ENCODE data around the gene GRB10.
"Not testable (repeated sequence)": the region's sequence is repeated elsewhere in the genome, so short reads cannot be mapped to it uniquely, and the experiment has no call there.

The GRB10 gene

GRCh38 chr7:50778189-50778588 is 4.5 kb downstream of the GRB10 start:
- no peak for DNase-seq

- no peak for DNase-seq
Measured at GRCh38 chr7:50775836-50776235, 6.9 kb downstream of the GRB10 start.

DNA sequence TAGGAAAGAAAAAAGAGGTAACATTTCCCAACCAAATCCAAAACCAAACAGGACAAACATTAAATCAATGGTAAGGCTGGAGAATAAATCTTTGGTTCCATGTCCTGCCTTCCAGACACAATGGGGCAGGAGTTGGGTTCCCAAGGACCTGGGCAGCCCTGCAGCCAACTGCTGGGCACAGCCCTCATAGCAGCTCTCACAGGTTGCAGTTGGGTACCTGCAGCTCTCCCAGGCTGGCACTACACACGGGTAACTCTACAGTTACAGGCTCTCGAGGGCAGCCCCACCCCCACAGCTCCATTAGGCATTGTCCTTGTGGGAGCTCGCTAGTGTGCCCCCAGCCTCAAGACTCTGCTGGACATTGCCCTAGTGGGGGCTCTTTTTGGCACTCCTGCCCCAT is 7.5 kb downstream of the GRB10 start:
- DNase-seq = no peak

- DNase-seq = no peak
Measured at GRCh38 chr7:50774319-50774718, 8.4 kb downstream of the GRB10 start.

GRCh38 chr7:50773071-50773470 is 9.6 kb downstream of the GRB10 start:
- DNase-seq = not testable (repeated sequence)

- no peak for DNase-seq
Measured at GRCh38 chr7:50771120-50772002, 11.3 kb downstream of the GRB10 start.

DNA sequence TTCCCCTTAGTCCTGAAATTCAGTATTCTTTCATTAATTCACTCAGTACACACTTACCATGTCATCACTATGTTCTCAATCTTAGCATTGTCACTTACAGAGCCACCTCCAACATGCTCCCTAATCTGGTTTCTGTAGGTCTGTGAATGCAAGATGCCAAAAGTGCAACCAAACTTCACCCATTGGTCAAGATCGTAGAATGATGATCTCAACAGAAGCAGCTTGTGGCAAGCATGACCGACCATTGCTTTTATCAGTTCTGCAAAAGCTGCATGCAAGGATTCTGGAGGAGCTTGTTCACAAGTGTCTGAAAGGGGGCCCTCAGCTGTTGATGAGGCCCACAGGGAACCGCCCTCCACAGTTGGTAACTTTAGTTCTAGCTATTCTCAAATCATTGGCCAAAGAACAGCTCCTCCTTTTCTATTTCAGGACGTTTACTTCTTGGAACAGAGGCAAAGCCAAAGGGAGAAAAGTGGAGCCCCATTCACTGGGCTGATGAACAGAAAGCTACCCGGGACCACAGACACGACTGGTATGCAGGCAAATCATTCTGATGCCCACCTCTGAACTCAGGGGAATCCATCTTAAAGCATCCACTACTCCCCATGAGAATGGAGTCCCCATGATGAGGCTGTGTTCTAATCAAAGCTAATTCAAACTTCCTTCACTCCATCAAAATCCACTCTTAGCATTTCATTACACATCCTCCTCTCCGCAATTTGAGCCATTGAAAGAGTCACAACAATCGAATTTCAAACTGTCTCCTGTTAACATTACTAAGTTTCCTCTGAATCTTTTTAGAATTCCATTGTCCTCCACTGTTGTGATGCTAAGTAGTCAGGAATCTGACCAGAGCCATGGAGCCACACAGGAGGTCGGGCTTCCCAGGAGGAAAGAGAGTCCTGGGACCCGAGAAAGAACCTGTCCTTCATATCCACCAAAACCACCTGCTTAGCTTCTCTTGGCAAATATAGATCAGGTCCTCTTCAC is 13.9 kb downstream of the GRB10 start:
- DNase-seq = no peak

- DNase-seq = no peak
Measured at GRCh38 chr7:50766849-50767207, 15.9 kb downstream of the GRB10 start.

- DNase-seq = no peak
Measured at GRCh38 chr7:50766106-50766848, 16.4 kb downstream of the GRB10 start.

DNA sequence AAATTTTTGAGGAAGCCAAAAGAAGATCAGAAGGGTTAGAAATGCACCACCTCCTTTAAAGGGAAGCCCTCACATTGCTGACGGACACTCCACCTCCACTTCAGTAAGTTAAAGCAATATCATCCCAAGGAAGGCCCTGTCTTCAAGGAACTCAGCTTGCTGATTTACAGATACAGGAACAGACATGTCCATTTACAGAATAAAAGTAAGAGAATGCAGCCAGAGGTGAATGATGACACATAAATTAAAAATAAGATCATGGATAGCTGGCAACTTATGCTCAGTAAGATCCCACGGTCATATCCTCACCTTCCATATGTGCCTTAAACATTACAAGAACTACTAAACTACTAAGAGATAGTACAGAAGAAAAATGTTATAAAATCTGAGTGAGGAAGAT is 20.4 kb downstream of the GRB10 start:
- no peak for DNase-seq

DNA sequence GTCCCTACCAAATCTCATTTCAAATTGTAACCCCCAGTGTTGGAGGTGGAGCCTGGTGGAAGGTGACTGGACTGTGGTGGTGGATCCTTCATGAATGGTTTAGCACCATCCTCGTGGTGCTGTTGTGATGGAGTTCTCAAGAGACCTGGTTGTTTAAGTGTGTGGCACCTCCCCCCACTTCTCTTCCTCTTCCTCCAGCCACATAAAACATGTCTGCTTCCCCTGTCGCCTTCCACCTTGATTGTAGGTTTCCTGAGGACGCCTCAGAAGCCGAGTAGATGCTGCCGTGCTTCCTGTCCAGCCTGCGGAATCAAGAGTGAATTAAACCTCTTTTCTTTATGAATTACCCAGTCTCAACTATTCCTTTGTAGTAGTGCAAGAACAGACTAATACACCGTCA is 21.0 kb downstream of the GRB10 start:
- DNase-seq = no peak

DNA sequence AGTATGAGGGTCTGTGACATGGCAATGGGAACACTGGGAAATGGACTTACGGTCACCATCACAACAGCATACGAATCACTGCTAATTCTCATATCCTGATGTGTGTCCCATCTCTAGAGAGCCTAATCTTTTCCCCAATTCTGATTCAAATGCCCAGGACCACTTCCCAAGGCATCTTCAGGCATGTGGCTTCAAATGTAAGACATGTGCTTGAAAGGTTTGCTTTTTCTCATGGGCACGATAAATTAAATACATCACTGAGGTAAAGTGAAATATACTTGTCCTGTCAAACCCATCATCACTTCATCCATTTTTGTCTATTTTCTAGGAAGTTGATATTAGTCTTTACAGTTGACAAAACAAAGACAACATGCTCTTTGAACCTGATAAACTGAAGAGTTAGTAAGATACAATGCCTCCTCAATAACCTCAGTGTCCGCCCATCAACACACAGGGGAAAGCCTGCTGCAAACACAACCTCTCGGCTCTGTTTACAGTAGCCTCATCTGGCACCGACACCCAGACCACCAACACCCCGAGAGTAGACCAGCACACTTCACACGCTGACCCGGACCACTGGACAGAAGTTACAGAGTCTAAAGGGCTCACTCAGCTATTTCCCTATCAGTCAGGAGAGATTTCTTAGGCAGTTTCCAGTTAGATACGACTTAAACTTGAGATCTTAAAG is 24.8 kb downstream of the GRB10 start:
- no peak for DNase-seq

DNA sequence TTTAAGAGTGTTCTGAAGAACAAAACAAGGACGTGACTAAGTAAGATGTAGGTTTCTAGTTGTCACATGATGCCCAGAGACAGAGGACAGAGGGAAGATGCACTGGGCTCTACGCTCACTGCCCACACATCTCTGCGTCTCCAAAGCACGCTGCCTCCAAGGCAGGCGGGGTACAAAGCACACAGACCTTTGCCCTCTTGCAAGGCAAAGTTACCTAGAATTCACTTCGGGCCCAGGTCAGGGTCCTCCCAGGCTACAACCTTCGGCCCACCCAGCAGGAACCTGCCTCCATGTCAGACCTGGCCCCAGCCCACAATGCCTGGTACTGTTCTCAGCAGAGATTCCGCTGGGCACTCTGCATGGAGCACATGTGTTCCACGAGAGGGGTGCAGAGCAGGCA is 26.5 kb downstream of the GRB10 start:
- no peak for DNase-seq

DNA sequence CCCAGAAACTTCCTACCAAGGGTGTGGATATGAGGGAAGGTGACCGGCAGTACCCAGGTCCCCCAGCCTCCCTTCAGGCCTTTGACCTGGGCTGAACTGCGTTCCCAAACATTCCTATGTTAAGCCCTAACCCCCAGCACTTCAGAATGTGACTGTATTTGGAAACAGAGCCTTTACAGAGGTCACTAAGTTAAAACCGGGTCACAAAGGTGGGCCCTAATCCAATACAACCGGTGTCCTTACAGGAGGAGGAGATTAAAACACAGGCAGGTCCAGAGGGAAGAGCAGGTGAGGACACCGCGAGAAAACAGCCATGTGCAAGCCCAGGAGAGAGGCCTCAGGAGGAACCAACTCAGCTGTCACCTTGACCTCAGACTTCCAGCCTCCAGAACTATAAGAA is 28.0 kb downstream of the GRB10 start:
- DNase-seq = no peak

DNA sequence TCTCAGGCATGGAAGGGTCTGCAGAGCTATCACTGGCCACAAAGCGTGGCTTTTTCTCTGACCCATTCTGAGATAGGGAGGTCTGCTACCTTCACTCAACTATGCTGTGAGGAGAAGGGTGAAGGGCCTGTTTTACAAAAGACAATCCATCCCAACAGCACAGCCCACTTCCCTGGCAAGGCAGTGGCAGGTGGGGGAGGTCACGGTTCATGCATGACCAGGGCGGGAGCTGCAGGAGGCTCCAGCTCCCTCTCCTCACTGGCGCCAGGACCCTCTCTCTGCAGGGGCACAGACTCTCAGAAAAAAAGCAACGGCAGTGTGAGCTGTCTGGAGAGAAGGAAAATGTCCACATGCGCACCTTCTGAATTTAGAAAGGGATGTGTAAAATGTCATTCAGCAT is 28.5 kb downstream of the GRB10 start:
- no peak for DNase-seq

DNA sequence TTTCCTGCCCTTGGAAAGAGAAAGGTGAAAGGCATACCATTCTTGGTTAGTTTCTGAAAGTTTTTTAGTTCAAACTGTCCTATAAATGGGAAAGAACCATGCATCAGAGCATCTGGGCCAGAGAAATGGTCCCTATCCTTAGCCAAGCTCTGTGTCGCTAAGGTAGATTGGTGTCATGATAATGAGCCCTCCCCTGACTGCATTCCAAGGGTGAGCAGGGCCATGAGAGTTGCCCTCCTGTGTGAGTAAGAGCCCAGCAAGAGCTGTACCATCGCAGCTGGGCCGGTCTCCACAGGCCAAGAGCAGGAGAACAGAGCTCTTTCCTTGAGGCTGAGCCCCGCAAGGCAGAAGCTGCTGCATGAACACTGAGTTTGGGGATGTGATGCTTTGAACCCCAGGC is 30.3 kb downstream of the GRB10 start:
- DNase-seq = no peak

DNA sequence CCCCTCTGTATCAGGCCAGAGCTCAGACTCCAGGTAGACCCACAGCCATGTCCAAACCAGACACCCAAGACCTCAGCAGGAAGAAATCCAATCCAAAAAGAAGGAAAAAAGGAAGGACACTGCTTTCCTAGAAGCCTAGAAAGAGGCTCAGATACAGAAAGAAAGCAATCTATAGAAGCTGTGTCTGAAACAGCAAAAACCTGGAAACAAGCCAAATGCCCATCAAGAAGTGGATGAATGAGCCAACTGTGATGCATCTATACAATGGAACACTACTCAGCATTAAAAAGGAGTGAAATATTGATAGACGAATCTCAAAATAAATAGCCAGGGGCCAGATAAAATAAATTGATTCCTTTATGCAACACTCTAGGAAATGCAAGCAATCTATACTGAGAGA is 31.6 kb downstream of the GRB10 start:
- DNase-seq = no peak

DNA sequence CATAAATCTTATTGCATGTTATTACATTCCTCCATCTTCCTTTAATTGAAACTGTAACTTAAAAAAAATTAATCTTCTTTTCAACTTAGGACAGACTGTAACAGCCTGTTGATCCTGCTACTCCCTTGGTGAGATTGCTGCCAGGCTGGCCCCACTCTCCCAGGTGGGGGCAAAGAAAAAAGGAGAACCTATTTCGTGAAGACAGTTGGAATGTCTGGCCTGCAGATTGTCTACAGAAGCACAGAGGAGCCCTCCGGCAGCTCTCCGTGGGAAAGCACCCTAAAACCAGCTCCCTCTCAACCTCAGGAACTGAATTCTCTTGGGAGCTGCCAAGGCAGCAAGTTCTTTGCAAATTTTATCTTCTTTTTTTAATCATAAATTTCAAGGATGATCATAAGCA is 32.8 kb downstream of the GRB10 start:
- DNase-seq = no peak

- DNase-seq = no peak
Measured at GRCh38 chr7:50748472-50748871, 34.2 kb downstream of the GRB10 start.

DNA sequence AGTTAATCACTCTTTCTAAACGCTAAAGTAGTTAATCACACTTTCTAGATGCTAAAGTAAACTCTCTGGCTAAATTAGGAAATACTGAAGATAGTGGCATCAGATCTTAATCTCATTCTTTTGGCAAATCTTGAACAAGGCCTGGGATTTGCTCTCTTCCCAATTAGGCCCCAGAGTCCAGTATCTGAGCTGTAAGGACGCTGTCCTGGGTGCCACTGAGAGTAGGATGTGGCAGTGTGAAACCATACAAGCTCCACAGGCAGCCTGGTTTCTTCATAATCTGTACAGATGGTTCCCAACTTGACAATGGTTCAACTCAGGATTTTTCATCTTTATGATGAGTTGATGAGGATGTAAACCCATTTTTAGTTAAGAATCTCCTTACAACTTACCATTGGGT is 36.9 kb downstream of the GRB10 start:
- no peak for DNase-seq

DNA sequence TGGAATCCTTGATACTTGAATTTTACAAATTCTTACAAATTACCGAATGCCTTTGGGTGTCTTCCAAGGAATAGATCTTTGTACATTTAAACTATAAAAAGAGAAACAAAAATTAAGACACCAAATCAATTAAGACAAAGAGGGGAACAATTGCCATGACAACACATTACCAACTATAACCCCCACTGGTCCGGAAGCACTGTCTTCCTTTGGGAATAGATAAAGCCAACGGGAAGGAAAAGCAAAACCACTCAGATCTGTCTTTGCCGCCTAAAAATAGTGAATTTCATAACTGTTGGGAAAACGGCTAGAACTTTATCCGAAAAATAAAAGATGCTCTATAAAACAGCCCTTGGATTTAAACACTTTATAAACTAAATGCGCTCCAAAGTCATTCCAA is 37.4 kb downstream of the GRB10 start:
- no peak for DNase-seq

DNA sequence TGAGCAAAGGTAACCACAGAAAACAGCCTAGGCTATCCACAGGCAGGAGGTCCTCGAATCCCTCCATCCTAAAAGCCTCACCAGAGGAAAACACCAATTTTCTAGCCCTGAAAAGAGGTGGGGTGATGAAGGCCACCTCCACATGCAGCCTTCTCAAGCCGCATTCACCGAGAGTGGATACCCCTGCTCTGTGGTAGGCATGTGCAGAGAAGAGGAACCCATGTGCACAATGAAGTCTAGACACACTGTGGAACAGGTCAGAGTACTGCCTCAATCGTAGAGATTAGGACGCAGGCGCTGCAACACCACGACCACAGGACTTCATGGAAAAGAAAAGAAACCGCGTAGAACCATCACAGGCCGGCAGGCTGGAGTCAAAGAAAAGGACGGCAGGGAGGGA is 38.8 kb downstream of the GRB10 start:
- no peak for DNase-seq

- DNase-seq = no peak
Measured at GRCh38 chr7:50743016-50743415, 39.7 kb downstream of the GRB10 start.
